GM12864 (cell line): ENCODE data around the gene CEP41.

Experiments used
- DNase-seq: peaks from one replicate; pipeline ENCODE4 v3.0.0-alpha.2; 2011; ENCODE audit warnings: low read depth
- H3K4me3 ChIP-seq: 2 replicates; pipeline ENCODE4 v1.5.1; 2011; ENCODE audit warnings: mild to moderate bottlenecking, low read depth, low read length, control low read depth
- TF ChIP-seq, protein P1 (sequence below): IDR thresholded peaks from 2 replicates; pipeline ENCODE4 v1.5.1; 2011; ENCODE audit warnings: low read depth, mild to moderate bottlenecking, moderate library complexity, low read length, control low read depth, inconsistent platforms; ENCODE audit errors: missing control alignments

Gene CEP41

DNA sequence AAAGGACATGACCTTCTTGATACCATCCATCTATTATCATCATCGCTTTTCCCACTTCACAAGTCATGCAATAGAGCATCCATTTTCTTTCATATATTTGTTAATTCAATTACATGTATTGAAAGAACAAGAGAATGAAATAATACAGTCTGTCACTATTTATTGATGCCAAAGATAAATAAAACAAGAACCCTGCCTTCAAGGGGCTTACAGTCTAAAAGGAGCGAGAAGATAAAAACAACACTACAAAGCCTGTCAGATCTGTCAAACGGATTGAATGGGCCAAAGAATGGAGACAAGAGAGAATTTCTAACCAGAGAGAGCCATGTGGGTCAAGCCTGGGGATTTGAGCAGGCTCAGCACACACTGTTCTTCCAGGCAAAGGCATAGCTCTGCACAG, 80.3 kb downstream of the CEP41 start:
- no peak for DNase-seq
- TF ChIP-seq, protein P1, sequence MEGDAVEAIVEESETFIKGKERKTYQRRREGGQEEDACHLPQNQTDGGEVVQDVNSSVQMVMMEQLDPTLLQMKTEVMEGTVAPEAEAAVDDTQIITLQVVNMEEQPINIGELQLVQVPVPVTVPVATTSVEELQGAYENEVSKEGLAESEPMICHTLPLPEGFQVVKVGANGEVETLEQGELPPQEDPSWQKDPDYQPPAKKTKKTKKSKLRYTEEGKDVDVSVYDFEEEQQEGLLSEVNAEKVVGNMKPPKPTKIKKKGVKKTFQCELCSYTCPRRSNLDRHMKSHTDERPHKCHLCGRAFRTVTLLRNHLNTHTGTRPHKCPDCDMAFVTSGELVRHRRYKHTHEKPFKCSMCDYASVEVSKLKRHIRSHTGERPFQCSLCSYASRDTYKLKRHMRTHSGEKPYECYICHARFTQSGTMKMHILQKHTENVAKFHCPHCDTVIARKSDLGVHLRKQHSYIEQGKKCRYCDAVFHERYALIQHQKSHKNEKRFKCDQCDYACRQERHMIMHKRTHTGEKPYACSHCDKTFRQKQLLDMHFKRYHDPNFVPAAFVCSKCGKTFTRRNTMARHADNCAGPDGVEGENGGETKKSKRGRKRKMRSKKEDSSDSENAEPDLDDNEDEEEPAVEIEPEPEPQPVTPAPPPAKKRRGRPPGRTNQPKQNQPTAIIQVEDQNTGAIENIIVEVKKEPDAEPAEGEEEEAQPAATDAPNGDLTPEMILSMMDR, result no peak
- H3K4me3 ChIP-seq, result no peak overlapping the region

GRCh38 chr7:130359276-130359857, 81.4 kb downstream of the CEP41 start:
- no peak overlapping the region for H3K4me3 ChIP-seq
- TF ChIP-seq, protein P1, result no peak
- DNase-seq, result no peak

DNA sequence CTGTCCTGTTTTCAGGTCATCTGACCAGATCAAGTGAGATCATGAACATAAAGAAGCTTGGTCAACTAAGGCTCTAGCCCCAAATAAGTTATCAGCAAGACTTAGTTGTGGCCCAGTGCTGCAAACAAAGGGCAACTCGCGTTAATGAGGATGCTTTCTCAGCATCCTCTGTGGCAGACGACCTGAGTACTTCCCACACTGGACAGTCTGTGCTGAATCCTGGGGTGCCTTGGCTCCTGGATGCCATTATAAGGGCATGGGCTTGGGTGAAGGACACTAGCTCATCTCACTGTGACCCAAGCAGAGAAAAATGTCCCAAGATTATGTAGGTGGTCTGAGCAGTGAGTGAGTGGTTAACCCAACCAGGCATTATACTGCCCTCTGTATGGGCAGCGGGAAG, 82.3 kb downstream of the CEP41 start:
- DNase-seq, result no peak
- TF ChIP-seq, protein P1, result no peak
- no peak overlapping the region for H3K4me3 ChIP-seq

- TF ChIP-seq, protein P1, result no peak
- no peak for DNase-seq
- H3K4me3 ChIP-seq, result no peak overlapping the region
These were observed 83.8 kb downstream of the CEP41 start for GRCh38 chr7:130356876-130357611.

DNA sequence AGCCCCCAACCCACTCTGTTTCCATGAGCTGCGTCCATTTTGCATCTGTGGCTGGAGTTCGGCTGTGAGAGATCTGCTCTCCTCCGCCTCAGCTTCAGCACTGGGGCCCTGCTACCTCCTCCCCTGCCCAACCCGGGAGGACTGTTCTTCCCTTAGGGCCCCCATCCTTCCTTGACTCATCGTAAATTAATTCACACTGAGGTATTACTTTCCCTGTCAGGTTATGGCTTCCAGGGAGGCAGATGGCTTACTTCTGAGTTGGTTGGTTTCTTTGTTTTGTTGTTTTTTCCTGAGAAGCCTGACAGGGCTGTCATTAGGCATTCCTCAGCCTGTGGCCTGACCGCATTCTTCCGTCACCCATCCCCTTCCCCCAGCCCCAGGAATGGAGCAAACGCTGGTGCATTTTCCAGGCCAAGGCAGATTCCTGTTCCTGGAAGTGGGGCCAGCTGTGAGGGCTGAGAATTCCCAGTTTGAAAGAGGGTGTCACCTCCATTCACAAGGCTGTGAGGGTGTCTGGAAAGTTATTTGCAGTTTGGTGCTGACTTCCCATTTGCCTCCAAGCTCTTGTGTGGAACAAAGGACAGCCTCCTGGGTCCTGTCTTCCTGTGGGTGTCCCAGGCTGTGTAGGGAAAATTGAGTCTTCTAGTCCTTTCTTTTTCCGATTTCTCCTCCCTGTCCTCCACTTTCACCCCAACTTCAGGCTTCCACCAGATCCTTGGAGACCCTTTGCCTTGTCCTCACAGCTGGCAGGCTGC, 84.5 kb downstream of the CEP41 start:
- no peak for DNase-seq
- TF ChIP-seq, protein P1, result no peak
- H3K4me3 ChIP-seq, result no peak overlapping the region

GRCh38 chr7:130353196-130353595, 87.6 kb downstream of the CEP41 start:
- H3K4me3 ChIP-seq, result no peak overlapping the region
- TF ChIP-seq, protein P1, result no peak
- no peak for DNase-seq
